ENCODE results near the gene CREG2. TPM values are rescaled to one million over a fixed set of nuclear protein-coding genes. Genes with fewer than 3 reads are reported as not detected.

The CREG2 gene
- total RNA-seq, 4 donors from 2014 or later, result not detected

GRCh38 chr2:101307503-101307902, 79.8 kb downstream of the CREG2 start:
- TF ChIP-seq CTCF (IDR thresholded peaks at IDR 0.05; ENCODE audit: low read depth), result no peak

- no peak for TF ChIP-seq CTCF (IDR thresholded peaks at IDR 0.05; ENCODE audit: low read depth)
Measured at GRCh38 chr2:101306410-101306809, 80.9 kb downstream of the CREG2 start.

- no peak for TF ChIP-seq CTCF (IDR thresholded peaks at IDR 0.05; ENCODE audit: low read depth)
Measured at GRCh38 chr2:101305492-101306078, 81.7 kb downstream of the CREG2 start.

GRCh38 chr2:101305035-101305434, 82.3 kb downstream of the CREG2 start:
- no peak for TF ChIP-seq CTCF (IDR thresholded peaks at IDR 0.05; ENCODE audit: low read depth)

- TF ChIP-seq CTCF (IDR thresholded peaks at IDR 0.05; ENCODE audit: low read depth), result no peak
Measured at GRCh38 chr2:101303688-101304087, 83.6 kb downstream of the CREG2 start.

- TF ChIP-seq CTCF (IDR thresholded peaks at IDR 0.05; ENCODE audit: low read depth), result no peak
Measured at GRCh38 chr2:101302016-101302415, 85.3 kb downstream of the CREG2 start.

- no peak for TF ChIP-seq CTCF (IDR thresholded peaks at IDR 0.05; ENCODE audit: low read depth)
Measured at GRCh38 chr2:101300836-101301235, 86.5 kb downstream of the CREG2 start.

Data from subcutaneous adipose tissue (tissue), 4 donors.